Measurements from ENCODE around the gene NOL7.

DNA sequence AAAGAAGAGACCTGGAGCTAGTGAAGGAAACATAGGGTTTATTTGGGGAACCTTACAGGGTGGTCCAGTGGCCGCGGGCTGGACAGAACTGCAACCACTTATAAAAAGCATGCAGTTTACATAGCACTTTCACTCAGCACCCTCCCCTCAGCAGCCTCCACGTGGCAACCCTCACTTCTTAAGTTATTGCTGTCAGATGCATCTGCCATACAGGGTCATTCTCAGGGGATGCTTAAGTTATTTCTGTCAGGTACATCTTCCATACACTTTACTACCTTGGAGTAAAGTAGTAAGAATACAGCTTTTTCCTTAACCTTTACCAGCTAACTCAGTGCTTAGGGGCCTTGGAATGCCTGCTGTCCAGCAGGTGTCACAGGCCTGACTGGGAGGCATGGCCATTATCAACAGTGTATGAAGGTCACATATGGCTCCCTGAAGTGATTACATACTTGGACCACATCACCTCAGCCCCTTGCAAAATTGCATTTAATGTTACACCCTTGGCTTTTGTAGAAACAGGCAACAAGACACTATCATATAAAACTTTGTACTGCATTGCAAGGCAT lies 2.0 kb upstream of the NOL7 start:
- no peak for TF ChIP-seq ZNF530 (CRISPR knock-in tag; IDR thresholded peaks at IDR 0.05; ENCODE audit: low read depth)
- TF ChIP-seq ZSCAN20 (CRISPR knock-in tag; IDR thresholded peaks at IDR 0.05; ENCODE audit: borderline replicate concordance): no peak
- TF ChIP-seq PRPF4 (IDR thresholded peaks at IDR 0.05; ENCODE audit: low read depth, low read length, poor library complexity, severe bottlenecking): no peak
- TF ChIP-seq KDM3A (CRISPR knock-in tag; IDR thresholded peaks at IDR 0.05; ENCODE audit: low read depth): no peak
- TF ChIP-seq PAX8 (CRISPR knock-in tag; IDR thresholded peaks at IDR 0.05; ENCODE audit: borderline replicate concordance): no peak
- no peak for TF ChIP-seq FOXO1 (CRISPR knock-in tag; IDR thresholded peaks at IDR 0.05)
- TF ChIP-seq PBX3 (CRISPR knock-in tag; IDR thresholded peaks at IDR 0.05; ENCODE audit: borderline replicate concordance): no peak
- no peak for TF ChIP-seq FOXM1 (CRISPR knock-in tag; IDR thresholded peaks at IDR 0.05)
- TF ChIP-seq ZNF546 (CRISPR knock-in tag; conservative IDR thresholded peaks at IDR 0.05): no peak
- TF ChIP-seq MEIS1 (CRISPR knock-in tag; IDR thresholded peaks at IDR 0.05; ENCODE audit: borderline replicate concordance): no peak
- TF ChIP-seq, protein P1, sequence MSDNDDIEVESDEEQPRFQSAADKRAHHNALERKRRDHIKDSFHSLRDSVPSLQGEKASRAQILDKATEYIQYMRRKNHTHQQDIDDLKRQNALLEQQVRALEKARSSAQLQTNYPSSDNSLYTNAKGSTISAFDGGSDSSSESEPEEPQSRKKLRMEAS (IDR thresholded peaks at IDR 0.05): no peak
- no peak for TF ChIP-seq ZBTB42 (CRISPR knock-in tag; IDR thresholded peaks at IDR 0.05)
